A673 (cell line): ENCODE data around the gene ACAD9. TPM values are rescaled to one million over a fixed set of nuclear protein-coding genes. Genes with fewer than 3 reads are reported as not detected.
A peak's percentile ranks its signal among the peaks of the same experiment; 100 is the strongest.

Experiments
- BruUV-seq: library from RNA; stranded (reverse); fragments of 400-500 nt; replicated peaks from 2 replicates; lab custom pipeline; 2021; lab: Mats Ljungman, UMichigan
- CTCF ChIA-PET: fragments of 300-600 bp; sonication (Branson Sonifier 250); formaldehyde crosslinking; loops from one replicate; lab custom pipeline; 2022; ENCODE audit warnings: antibody characterized with exemption; lab: Charles Lee
- POLR2A ChIA-PET: fragments of 300-600 bp; sonication (Branson Sonifier 250); formaldehyde crosslinking; loops from one replicate; lab custom pipeline; 2022; ENCODE audit warnings: antibody characterized with exemption; ENCODE audit not compliant: low non-redundant PET; lab: Charles Lee
- DNase-seq: peaks from one replicate; pipeline ENCODE4 v3.0.0-alpha.2; 2015; ENCODE audit warnings: low spot score
- H3K27ac ChIP-seq: fragments of 200-600 bp; sonication (generic); 2 replicates; pipeline ENCODE4 v1.5.1; 2016; ENCODE audit warnings: mixed run types, low read depth, mild to moderate bottlenecking, mixed read lengths, antibody characterized with exemption, low read length; ENCODE audit not compliant: poor library complexity, severe bottlenecking
- H3K27me3 ChIP-seq: fragments of 200-600 bp; sonication (generic); replicated peaks from 2 replicates; pipeline ENCODE4 v1.6.1; 2017; ENCODE audit warnings: mixed run types, low read depth, mild to moderate bottlenecking, mixed read lengths, antibody characterized with exemption, low read length; ENCODE audit not compliant: insufficient read depth, poor library complexity
- H3K36me3 ChIP-seq: fragments of 200-600 bp; sonication (generic); 2 replicates; pipeline ENCODE4 v1.6.1; 2016; ENCODE audit warnings: mixed run types, mild to moderate bottlenecking, mixed read lengths, antibody characterized with exemption, low read length; ENCODE audit not compliant: insufficient read depth, poor library complexity, severe bottlenecking
- H3K4me1 ChIP-seq: fragments of 200-600 bp; sonication (generic); 2 replicates; pipeline ENCODE4 v1.6.1; 2017; ENCODE audit warnings: mixed run types, mild to moderate bottlenecking, mixed read lengths, antibody characterized with exemption, low read length; ENCODE audit not compliant: insufficient read depth, poor library complexity, severe bottlenecking
- H3K4me3 ChIP-seq: fragments of 200-600 bp; sonication (generic); 2 replicates; pipeline ENCODE4 v1.5.1; 2016; ENCODE audit warnings: low read depth, mixed run types, mild to moderate bottlenecking, mixed read lengths, low read length; ENCODE audit not compliant: poor library complexity, severe bottlenecking
- H3K9me3 ChIP-seq: fragments of 200-600 bp; sonication (generic); 2 replicates; pipeline ENCODE4 v1.6.1; 2016; ENCODE audit warnings: mixed run types, low read depth, mild to moderate bottlenecking, mixed read lengths, antibody characterized with exemption, low read length; ENCODE audit not compliant: poor library complexity, severe bottlenecking
- EZH2 ChIP-seq: fragments of 200-600 bp; sonication (generic); IDR thresholded peaks from 2 replicates; pipeline ENCODE4 v1.6.1; 2017; ENCODE audit warnings: borderline replicate concordance, low read depth, mild to moderate bottlenecking, mixed read lengths, antibody characterized with exemption, low read length; ENCODE audit not compliant: poor library complexity, severe bottlenecking
- intact Hi-C: fragments of 100-400 bp; cut with micrococcal nuclease; formaldehyde crosslinking; loops from one replicate; pipeline ENCODE4 v1.10.0; 2022; ENCODE audit not compliant: unreplicated experiment
- total RNA-seq: library from RNA; stranded (reverse); gene quantifications from 2 replicates; pipeline ENCODE4 v1.2.3, GENCODE V29; 2021
- TF ChIP-seq, protein P1 (sequence below): fragments of 300-800, 200-600 bp; sonication (generic); conservative IDR thresholded peaks from 2 replicates; pipeline ENCODE4 v1.5.1; 2017; ENCODE audit warnings: low read depth, mild to moderate bottlenecking, antibody characterized with exemption, low read length, moderate library complexity, mixed read lengths

The ACAD9 gene
- total RNA-seq, 1 experiment from 2014 or later: 54.5 TPM

DNA sequence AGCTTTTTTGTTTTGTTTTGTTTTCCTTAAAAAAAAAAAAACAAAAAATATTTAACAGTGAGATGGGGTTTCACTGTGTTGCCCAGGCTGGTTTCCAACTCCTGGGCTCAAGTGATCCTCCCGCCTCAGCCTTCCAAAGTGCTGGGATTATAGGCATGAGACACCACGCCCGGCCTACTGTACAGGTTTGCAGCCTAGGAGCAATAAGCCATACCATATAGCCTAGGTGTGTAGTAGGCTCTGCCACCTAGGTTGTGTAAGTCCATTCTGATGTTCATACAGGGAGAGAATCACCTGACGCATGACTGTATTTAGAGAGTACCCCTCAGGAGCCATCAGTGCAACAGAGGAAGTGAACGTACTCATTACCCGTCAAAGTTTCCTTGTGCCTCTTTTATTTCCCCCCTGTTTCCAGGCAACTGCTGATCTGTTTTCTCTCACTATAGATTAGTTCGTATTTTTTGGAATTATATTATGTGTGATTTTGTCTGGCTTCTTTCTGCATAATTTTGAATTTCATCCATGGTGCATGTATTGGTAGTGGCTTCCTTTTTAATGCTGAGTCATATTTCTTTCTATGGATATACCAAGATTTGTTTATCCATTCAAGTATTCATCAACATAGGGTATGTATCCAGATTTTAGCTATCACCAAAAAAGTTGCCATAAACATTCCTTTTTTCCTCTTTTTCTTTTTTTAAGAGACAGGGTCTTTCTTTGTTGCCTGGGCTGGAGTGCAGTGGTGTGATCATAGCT is 9.9 kb downstream of the ACAD9 start:
- intact Hi-C loops: no loop called here
- POLR2A ChIA-PET: interaction anchor here (0.7 kb wide), 1 partner anchor 260 kb away, joined by 4 read pairs; no protein-coding TSS in a partner anchor
- TF ChIP-seq, protein P1, sequence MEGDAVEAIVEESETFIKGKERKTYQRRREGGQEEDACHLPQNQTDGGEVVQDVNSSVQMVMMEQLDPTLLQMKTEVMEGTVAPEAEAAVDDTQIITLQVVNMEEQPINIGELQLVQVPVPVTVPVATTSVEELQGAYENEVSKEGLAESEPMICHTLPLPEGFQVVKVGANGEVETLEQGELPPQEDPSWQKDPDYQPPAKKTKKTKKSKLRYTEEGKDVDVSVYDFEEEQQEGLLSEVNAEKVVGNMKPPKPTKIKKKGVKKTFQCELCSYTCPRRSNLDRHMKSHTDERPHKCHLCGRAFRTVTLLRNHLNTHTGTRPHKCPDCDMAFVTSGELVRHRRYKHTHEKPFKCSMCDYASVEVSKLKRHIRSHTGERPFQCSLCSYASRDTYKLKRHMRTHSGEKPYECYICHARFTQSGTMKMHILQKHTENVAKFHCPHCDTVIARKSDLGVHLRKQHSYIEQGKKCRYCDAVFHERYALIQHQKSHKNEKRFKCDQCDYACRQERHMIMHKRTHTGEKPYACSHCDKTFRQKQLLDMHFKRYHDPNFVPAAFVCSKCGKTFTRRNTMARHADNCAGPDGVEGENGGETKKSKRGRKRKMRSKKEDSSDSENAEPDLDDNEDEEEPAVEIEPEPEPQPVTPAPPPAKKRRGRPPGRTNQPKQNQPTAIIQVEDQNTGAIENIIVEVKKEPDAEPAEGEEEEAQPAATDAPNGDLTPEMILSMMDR: no peak
- no peak for TF ChIP-seq EZH2

DNA sequence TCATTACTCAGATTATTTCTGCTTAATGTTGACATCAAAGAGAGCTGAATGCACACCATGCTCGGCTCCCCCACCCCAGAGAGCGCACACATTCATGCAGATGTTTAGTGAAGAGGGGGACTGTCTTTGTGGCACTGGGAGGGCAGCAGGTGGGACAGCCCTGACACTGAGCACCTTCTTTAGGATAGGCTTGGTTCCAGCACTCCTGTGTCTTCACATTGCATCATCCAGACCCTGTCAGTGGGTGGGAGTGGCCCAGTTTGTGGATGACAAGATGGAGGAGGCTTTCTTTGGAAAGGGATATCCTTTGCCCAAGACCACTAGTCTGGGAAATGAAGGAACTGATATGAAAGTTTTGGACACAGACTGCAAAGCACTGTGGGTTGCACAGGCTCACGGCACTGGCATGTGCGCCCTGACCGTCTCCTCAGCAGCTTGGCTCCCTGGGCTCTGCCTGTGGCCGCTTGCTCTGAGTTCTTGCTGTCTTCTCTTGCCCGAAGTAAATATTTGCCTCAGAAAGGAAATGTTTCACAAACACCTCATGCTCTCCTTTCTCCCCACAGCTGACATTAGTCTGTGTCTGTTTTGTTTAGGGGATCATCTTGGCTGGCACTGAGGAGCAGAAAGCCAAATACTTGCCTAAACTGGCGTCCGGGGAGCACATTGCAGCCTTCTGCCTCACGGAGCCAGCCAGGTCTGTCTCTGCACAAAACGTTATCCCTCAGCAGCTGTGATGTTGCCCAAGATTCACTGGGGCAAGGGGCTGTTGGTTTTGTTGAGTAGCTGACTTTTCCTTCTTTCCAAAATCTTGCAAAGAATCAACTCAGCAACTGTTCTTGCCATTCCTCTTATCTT is 16.6 kb downstream of the ACAD9 start:
- DNase-seq: no peak
- BruUV-seq: no TSS peak
- ChIA-PET POLR2A (no interaction called here), CTCF (no interaction called here)
- H3K36me3 ChIP-seq: peaks cover 61% of the 10 kb centered on the region
- H3K9me3 ChIP-seq: no peaks in the 10 kb centered on the region
- intact Hi-C loops: no loop called here
- no peaks in the 10 kb centered on the region for H3K27me3 ChIP-seq
- TF ChIP-seq, protein P1: no peak
- peak overlapping the region; percentile 71 for H3K27ac ChIP-seq
- H3K4me3 ChIP-seq: no peak overlapping the region
- H3K4me1 ChIP-seq: no peaks in the 10 kb centered on the region

More for the DNA sequence above, 9.9 kb downstream of the ACAD9 start:
- Histone ChIP-seq H3K27ac (peak overlapping the region; percentile 32), H3K4me3 (no peak overlapping the region), H3K36me3 (peaks cover 34% of the 10 kb centered on the region), H3K4me1 (no peaks in the 10 kb centered on the region), H3K27me3 (no peaks in the 10 kb centered on the region), H3K9me3 (no peaks in the 10 kb centered on the region)
- CTCF ChIA-PET: no interaction called here
- no peak for DNase-seq
- BruUV-seq: no TSS peak

DNA sequence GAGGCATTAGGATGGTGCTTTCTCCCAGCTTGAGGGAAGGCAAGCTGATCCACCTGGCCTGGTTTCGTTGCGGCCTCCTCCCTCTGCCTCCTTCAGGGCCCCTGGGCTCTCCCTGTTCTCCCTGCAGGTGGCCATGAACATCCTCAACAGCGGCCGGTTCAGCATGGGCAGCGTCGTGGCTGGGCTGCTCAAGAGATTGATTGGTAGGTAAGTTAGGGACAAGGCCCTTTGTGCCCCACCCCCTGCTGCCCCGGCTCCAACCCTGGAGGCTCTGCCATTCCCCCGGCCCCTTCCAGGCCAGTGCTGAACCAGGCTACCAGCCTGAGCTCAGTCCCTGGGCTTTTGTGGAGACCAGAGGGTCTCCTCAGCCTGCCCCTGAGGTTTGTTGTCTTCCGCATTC is 23.0 kb downstream of the ACAD9 start:
- Histone ChIP-seq H3K9me3 (no peaks in the 10 kb centered on the region), H3K4me3 (no peak overlapping the region), H3K4me1 (no peaks in the 10 kb centered on the region), H3K36me3 (peaks cover 69% of the 10 kb centered on the region), H3K27ac (no peak overlapping the region), H3K27me3 (no peaks in the 10 kb centered on the region)
- ChIA-PET POLR2A (no interaction called here), CTCF (no interaction called here)
- BruUV-seq: no TSS peak
- no peak for DNase-seq
- TF ChIP-seq, protein P1: no peak
- no peak for TF ChIP-seq EZH2
- intact Hi-C loops: no loop called here
